T follicular helper cell (primary cell): ENCODE measurements around the gene KBTBD12.

ENCODE experiments used
- DNase-seq: peaks from one replicate; pipeline ENCODE4 v3.0.0-alpha.2; 2020; ENCODE audit warnings: low read depth

The KBTBD12 gene

GRCh38 chr3:128012050-128012449, 97.0 kb downstream of the KBTBD12 start:
- no peak for DNase-seq

DNA sequence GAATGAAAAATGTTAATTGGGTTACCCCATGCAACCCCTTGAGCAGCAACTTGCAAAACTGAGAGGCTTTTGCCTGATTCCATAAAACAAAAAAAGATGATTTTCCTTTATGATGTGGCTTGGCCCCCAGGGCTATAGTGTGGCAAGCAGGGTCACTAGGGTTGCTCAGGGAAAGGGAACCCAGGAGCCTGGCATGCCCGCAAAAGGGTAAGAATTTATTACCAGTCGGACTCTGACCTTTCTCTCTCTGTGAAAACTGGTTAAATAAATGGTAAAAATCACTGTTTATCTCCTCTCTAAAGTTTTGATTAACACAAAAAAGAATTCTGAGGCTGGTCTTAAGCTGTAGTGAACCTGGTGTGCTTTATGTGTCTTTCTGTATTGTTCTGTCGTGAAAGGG, 99.5 kb downstream of the KBTBD12 start:
- DNase-seq: no peak

- DNase-seq: no peak
Measured at GRCh38 chr3:128016502-128016901, 101.5 kb downstream of the KBTBD12 start.

- no peak for DNase-seq
Measured at GRCh38 chr3:128021768-128022372, 106.8 kb downstream of the KBTBD12 start.

DNA sequence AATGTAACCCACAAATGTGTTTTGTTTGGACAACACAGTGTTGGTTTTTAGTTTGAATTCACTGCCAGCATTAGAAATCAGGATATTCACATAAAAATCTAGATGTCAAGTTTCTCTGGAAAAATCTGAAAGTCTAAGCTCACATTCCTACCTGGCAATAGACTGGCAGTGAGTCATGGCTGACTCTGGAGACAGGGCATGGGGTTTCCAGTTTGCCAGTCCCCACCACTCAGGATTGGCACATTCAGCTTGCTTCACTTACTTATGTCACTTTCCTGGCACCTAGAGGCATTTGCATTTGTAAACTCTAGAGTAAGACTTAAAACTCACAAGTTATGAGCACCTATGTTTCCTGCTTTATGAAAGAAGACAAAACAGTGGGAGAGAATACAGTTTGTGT, 118.1 kb downstream of the KBTBD12 start:
- no peak for DNase-seq

- DNase-seq: no peak
Measured at GRCh38 chr3:128036119-128036518, 121.1 kb downstream of the KBTBD12 start.
